GM21515 (cell line): ENCODE data around the gene PAPSS2.

Source experiments
- ATAC-seq: cut with Tn5 transposase; IDR thresholded peaks from one replicate; pipeline ENCODE4 v1.9.1; 2021; ENCODE audit not compliant: unreplicated experiment

PAPSS2 gene

GRCh38 chr10:87771871-87772500 lies 112.3 kb downstream of the PAPSS2 start:
- ATAC-seq: no peak

- no peak for ATAC-seq
These were observed 116.1 kb downstream of the PAPSS2 start for GRCh38 chr10:87775766-87776165.

GRCh38 chr10:87776328-87776727 lies 116.7 kb downstream of the PAPSS2 start:
- no peak for ATAC-seq

- ATAC-seq: no peak
These were observed 121.9 kb downstream of the PAPSS2 start for GRCh38 chr10:87781545-87781944.

GRCh38 chr10:87782721-87783120 lies 123.0 kb downstream of the PAPSS2 start:
- ATAC-seq: no peak

GRCh38 chr10:87786421-87786820 lies 126.7 kb downstream of the PAPSS2 start:
- no peak for ATAC-seq

- ATAC-seq: no peak
These were observed 130.5 kb downstream of the PAPSS2 start for GRCh38 chr10:87790185-87790584.

- ATAC-seq: no peak
These were observed 134.6 kb downstream of the PAPSS2 start for GRCh38 chr10:87794285-87794684.
